GM12878 (cell line): ENCODE measurements around the gene HRH3.

ENCODE experiments used
- ATF3 ChIP-seq: IDR thresholded peaks from 2 replicates; pipeline ENCODE4 v1.6.1; 2011; ENCODE audit warnings: low read depth, mild to moderate bottlenecking, low read length, moderate library complexity, borderline replicate concordance; ENCODE audit errors: extremely low read depth
- BCL3 ChIP-seq: IDR thresholded peaks from 2 replicates; pipeline ENCODE4 v1.6.1; 2011; ENCODE audit warnings: borderline replicate concordance, low read depth, mild to moderate bottlenecking, moderate library complexity, low read length; ENCODE audit not compliant: insufficient read depth, poor library complexity, severe bottlenecking
- CBFB ChIP-seq: IDR thresholded peaks from 2 replicates; pipeline ENCODE4 v1.6.1; 2016; ENCODE audit warnings: antibody characterized with exemption, low read depth
- CEBPB ChIP-seq, 2 experiments: fragments of 150-350 bp in 1 of 2; IDR thresholded peaks; 2 replicates each; pipeline ENCODE4 v1.6.1; 2012 to 2014; ENCODE audit warnings: low read depth in 2 of 2, low read length in 2 of 2, borderline replicate concordance in 1 of 2, inconsistent platforms in 1 of 2
- CHD1 ChIP-seq: IDR thresholded peaks from 2 replicates; pipeline ENCODE4 v1.6.1; 2012; ENCODE audit warnings: low read depth, low read length, improper control_type of control experiment
- CTCF ChIP-seq, 3 experiments: IDR thresholded peaks in 2 of 3; conservative IDR thresholded peaks in 1 of 3; 2 replicates each; pipeline ENCODE4 v1.5.1; 2011; ENCODE audit warnings: low read depth in 3 of 3, low read length in 3 of 3, mild to moderate bottlenecking in 3 of 3, control low read depth in 2 of 3, moderate library complexity in 2 of 3, inconsistent platforms in 1 of 3, mixed read lengths in 1 of 3; ENCODE audit not compliant: control insufficient read depth in 2 of 3, insufficient read depth in 1 of 3; ENCODE audit errors: extremely low read depth in 1 of 3
- NKRF ChIP-seq: fragments of 450-650 bp; conservative IDR thresholded peaks from 2 replicates; pipeline ENCODE4 v1.6.1; 2017; ENCODE audit warnings: mild to moderate bottlenecking, moderate library complexity
- NR2C2 ChIP-seq: IDR thresholded peaks from 2 replicates; pipeline ENCODE4 v1.6.1; 2011; ENCODE audit warnings: borderline replicate concordance, low read depth; ENCODE audit not compliant: control insufficient read depth, insufficient read length
- REST ChIP-seq: IDR thresholded peaks from 2 replicates; pipeline ENCODE4 v1.6.1; 2012; ENCODE audit warnings: mild to moderate bottlenecking, low read depth, low read length
- TBL1XR1 ChIP-seq: IDR thresholded peaks from 2 replicates; pipeline ENCODE4 v1.6.1; 2012; ENCODE audit warnings: low read depth, low read length, improper control_type of control experiment
- ZBTB11 ChIP-seq: fragments of 450-650 bp; formaldehyde crosslinking; IDR thresholded peaks from 2 replicates; pipeline ENCODE4 v1.5.0; 2022; ENCODE audit warnings: mild to moderate bottlenecking, missing genetic modification characterization
- ZNF217 ChIP-seq: fragments of 450-650 bp; IDR thresholded peaks from 2 replicates; pipeline ENCODE4 v1.6.1; 2017; ENCODE audit warnings: antibody characterized with exemption, mild to moderate bottlenecking

- TF ChIP-seq ZBTB11 (no peak), CEBPB (IDR thresholded peaks at IDR 0.05; ENCODE audit: borderline replicate concordance in 1 of 2, low read depth in 2 of 2, low read length in 2 of 2) (no peak), CTCF (IDR thresholded peaks at IDR 0.05 in 2 of 3, conservative IDR thresholded peaks at IDR 0.05 in 1 of 3; ENCODE audit: control insufficient read depth in 2 of 3, extremely low read depth in 1 of 3, insufficient read depth in 1 of 3, low read depth in 3 of 3, low read length in 3 of 3) (no peak), NR2C2 (no peak), ATF3 (no peak), ZNF217 (no peak), REST (no peak), NKRF (no peak), BCL3 (no peak), TBL1XR1 (no peak), CHD1 (no peak), CBFB (no peak)
Measured at GRCh38 chr20:62190639-62191411, 29.3 kb downstream of the HRH3 start.
